NOMO-1 treated with dmso at 0.1 percent for 144 hours (cell line): ENCODE measurements around the gene SNRPD3.
A peak's percentile ranks its signal among the peaks of the same experiment; 100 is the strongest.
"Not testable (repeated sequence)": the region's sequence is repeated elsewhere in the genome, so short reads cannot be mapped to it uniquely, and the experiment has no call there.

Source experiments
- DNase-seq: peaks from one replicate; lab custom pipeline; 2025; ENCODE audit not compliant: unreplicated experiment; lab: John Stamatoyannopoulos, UW

SNRPD3 gene

GRCh38 chr22:24530968-24531367, 24.8 kb upstream of the SNRPD3 start:
- not testable (repeated sequence) for DNase-seq

GRCh38 chr22:24532075-24532474, 23.7 kb upstream of the SNRPD3 start:
- no peak for DNase-seq

GRCh38 chr22:24535348-24535747, 20.5 kb upstream of the SNRPD3 start:
- no peak for DNase-seq

DNA sequence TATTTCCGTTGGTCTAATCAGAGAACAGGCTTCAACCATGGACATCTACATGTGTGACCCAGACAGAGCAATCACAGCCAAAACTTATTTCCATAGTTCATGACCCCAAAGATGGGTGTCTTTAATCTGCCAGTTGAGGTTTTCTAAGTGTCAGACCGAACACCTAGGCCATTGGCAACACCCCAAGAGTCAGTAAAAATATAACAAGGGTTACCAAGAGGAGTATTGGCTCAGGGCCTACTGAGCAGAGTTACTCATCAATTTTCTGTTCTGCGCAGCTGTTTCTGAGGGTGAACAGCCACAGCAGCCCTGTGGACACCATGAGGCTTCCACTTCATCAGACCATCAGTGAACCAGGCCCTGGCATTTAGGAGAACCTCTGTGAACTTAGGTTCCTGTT, 19.7 kb upstream of the SNRPD3 start:
- DNase-seq = no peak

GRCh38 chr22:24540470-24540869, 15.3 kb upstream of the SNRPD3 start:
- DNase-seq = no peak

- DNase-seq = peak; percentile 25
Observed at GRCh38 chr22:24541681-24542515, 13.9 kb upstream of the SNRPD3 start.

GRCh38 chr22:24542641-24543040, 13.2 kb upstream of the SNRPD3 start:
- DNase-seq = no peak

- no peak for DNase-seq
Observed at GRCh38 chr22:24543185-24543601, 12.6 kb upstream of the SNRPD3 start.

GRCh38 chr22:24543679-24544243, 12.0 kb upstream of the SNRPD3 start:
- DNase-seq = no peak

- DNase-seq = no peak
Observed at GRCh38 chr22:24548812-24549211, 7.0 kb upstream of the SNRPD3 start.

DNA sequence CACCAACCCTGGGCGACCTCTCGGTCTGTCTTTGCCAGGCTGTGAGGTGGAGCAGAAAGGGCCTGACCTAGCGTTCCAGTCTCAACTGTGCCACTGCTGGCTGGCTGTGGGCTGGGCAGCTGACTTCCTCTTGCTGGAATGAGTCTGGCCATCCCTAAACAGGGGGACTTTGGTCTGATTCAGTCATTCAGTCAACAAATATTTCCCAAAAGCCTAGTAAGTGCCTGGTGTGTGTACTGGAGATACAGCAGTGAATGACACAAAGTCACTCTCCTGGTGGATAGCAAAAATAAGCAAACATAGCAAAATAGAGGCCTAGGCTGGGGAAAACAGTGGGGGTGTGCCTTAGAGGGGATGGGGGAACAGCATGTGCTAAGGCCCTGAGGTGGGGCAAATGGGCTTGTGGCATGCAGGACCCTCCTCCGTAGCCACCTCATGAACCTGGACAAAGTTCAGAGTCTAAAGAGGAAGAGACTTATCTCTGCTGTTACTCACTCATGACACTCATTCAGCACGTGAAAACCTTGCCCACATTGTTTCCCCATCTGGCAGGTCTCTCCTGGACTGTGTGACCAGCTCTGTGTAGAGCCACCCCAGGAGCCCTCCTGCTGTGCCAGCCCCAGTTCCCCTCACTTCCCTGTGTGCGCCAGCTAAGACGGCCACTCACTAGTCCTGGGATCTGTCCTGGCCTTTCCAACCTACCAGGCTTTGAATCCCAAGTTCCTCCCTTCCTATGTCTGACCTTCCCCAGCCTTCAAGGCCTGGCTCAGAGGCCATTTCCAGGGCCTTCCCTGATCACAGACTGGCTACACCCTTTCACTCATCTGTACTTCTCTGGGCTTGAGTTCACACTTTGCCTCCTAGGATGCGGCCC, 5.5 kb upstream of the SNRPD3 start:
- no peak for DNase-seq

DNA sequence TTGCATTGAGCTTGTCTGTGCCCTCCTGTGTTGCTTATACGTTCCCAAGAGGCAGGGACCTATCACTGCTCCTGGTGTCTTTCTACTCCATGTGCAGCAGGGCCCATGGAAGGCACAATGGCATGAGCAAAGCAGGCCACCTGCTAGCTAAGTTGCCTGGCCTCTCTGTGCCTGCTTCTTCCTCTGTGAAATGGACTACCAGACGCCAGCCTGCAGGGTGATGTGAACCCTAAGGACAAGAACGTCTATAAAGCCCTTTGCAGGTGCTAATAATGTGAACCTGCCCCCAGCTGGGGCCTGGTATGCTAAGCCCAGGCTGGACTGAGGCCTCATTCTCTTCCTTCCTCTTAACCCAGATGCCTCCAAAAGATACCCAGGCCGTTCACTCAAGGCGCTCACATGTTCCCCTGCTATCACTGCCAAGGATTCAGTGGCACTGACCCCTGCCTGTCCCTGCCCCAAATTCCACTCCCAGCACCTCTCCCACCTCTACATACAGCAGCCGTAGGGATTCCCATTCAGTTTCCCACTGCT, 4.8 kb upstream of the SNRPD3 start:
- DNase-seq = no peak

DNA sequence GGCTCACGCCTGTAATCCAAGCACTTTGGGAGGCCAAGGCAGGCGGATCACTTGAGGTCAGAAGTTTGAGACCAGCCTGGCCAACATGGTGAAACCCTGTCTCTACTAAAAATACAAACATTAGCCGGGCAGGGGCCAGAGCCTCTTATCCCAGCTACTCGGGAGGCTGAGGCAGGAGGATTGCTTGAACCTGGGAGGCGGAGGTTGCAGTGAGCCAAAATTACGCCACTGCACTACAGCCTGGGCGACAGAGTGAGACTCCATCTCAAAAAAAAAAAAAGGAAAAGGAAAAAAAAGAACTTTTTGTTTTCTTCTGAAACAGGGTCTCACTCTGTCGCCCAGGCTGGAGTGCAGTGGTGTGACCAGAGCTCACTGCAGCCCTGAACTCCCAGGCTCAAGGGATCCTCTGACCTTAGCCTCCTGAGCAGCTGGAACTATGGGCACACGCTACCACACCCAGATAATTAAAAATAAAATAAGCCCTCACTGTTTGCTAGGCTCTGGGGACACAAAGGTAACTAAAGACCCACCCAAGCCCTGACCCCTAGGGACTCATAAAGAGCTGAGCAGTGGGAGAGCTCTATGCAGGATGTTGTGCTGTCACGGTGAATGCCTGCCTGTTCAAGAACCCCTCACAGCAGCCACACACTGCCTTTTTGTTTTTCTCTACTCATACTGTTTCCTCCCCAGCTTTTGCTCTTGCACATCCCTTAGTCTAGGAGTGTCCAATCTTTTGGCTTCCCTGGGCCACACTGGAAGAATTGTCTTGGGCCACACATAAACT, 3.1 kb upstream of the SNRPD3 start:
- DNase-seq = not testable (repeated sequence)

DNA sequence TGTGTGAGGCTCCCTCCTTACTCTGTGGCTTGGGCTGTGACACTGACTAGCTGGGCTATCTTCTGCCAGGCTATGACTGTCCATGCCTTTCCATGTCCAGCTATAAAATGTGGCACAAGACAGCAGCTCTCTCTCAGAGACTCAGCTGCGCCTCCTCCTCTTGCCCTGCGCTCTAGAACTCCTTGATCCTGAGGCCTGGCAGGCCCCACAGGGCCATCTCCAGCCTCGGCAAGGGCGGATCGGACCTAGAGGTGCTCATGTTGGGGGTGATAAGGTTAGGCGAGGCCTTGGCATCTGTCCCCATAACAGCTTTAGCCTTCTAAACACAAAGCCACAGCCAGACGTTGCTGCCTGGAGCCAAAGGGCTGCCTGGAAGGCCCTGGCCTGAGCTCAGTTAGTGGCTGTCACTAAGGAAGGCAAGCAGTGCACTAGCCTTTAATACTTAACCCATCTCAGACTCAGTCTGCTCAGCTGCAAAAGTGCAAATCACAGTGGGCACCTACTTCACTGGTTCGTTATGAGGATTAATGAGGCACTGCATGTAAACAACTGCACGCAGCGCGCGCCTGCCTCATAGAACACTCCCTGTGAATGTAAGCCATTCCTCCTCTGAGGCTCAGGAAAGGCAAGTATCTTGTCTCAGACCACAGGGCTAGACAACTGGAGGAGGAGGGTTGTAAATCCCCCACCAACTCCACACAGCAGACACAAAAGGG, 2.0 kb upstream of the SNRPD3 start:
- DNase-seq = no peak

GRCh38 chr22:24554313-24555164, 1.3 kb upstream of the SNRPD3 start, which contains the start of gene GUCD1:
GUCD1 (minus strand) TSS chr22:24555138; CDS start chr22:24554991, 147 bp downstream.
- peak; percentile 16 for DNase-seq

- no peak for DNase-seq
Observed at GRCh38 chr22:24559471-24559870, 3.7 kb downstream of the SNRPD3 start.

DNA sequence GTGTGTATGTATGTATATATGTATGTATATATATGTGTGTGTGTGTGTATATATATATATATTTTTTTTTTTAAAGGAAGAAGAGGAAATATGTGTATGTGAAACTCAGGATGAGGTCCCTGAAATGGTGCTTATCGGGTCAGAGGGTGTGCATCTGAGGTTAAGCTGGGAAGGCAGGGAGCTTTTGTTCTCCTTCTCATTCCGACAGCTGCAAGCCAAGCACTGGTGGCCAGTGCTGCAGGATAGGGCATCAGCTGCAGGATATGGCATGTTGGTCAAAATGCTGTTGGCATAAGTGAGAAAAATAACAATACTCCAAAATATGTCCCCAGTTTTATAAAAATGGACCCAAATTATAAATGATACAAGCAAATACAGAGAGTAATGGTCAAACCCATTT, 7.4 kb downstream of the SNRPD3 start:
- DNase-seq = no peak

DNA sequence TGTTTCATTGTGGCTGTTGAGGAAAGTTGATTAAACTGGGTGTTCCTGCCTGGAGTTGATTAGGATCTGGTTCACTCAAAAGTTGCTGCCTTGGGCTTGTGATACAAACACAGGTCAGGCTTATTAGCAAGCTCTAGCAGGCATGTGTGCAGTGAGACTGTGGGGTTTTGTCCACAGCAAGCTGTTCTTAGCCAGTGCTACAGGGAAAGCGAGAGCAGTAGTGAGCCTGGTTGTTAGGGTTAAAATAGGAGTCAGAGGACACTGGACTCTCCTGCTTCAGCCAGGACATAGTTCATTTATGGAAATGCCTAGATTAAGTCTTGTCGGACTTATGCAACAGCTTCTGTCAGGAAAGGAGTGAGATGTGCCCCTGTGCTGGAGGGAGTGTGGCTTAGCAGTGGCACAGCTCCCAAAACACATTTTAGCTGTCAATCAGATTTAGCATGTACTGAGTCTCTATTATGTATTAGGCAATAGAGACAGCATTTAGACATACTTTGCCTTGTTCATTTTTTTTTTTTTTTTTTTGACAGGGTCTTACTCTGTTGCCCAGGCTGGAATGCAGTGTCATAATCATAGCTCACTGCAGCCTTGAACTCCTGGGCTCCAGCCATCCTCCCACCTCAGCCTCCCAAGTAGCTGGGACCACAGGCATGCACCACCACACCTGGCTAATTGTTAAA, 8.7 kb downstream of the SNRPD3 start:
- no peak for DNase-seq
